Measurements from ENCODE around the gene GPR155. TPM values are rescaled to one million over a fixed set of nuclear protein-coding genes. Genes with fewer than 3 reads are reported as not detected.

GPR155 gene
- total and polyA plus RNA-seq, 10 donors = 0.80 to 15.5 (median 10.3) TPM

DNA sequence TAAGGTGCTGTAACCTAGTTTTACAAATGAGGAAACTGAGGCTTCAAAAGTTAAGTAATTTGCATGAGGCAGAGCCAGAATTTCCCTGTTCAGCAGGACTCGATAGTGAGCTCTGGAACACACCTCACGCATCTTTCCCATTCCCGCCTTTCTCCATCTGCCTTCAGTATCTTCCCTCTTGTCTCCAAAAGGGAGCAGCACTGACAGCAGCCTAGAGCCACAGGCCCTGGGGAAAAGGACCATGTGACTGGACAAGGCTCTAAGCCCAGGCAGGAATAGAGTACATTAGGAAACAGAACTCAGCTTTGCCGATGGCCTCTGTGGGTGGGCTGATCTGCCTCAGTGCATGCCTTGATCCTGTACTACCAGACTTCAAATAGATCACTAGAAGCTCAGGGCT is 21.5 kb downstream of the GPR155 start:
- no peak for DNase-seq
- Histone ChIP-seq H3K36me3 (peaks cover 0 to 27% (median 2%) of the 10 kb centered on the region in 6 donors), H3K4me1 (peaks cover 0 to 3% (median 0%) of the 10 kb centered on the region in 6 donors), H3K27me3 (replicated peaks in 1 of 7) (no peaks in the 10 kb centered on the region), H3K4me3 (no peak overlapping the region), H3K9me3 (no peaks in the 10 kb centered on the region), H3K27ac (no peak overlapping the region)
- 85 to 92% (median 89%) methylated on average over 4 of the region's 4 CpGs for WGBS, 5 donors
- intact Hi-C loops (cut with DNase I; ENCODE audit: low total_unique reads) = loop anchor here (2.0 to 10.0 kb wide), 2 partner anchors 55 to 139 kb away; no protein-coding TSS in a partner anchor
- TF ChIP-seq, protein P1, sequence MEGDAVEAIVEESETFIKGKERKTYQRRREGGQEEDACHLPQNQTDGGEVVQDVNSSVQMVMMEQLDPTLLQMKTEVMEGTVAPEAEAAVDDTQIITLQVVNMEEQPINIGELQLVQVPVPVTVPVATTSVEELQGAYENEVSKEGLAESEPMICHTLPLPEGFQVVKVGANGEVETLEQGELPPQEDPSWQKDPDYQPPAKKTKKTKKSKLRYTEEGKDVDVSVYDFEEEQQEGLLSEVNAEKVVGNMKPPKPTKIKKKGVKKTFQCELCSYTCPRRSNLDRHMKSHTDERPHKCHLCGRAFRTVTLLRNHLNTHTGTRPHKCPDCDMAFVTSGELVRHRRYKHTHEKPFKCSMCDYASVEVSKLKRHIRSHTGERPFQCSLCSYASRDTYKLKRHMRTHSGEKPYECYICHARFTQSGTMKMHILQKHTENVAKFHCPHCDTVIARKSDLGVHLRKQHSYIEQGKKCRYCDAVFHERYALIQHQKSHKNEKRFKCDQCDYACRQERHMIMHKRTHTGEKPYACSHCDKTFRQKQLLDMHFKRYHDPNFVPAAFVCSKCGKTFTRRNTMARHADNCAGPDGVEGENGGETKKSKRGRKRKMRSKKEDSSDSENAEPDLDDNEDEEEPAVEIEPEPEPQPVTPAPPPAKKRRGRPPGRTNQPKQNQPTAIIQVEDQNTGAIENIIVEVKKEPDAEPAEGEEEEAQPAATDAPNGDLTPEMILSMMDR (IDR thresholded peaks at IDR 0.05 in 8 of 11, conservative IDR thresholded peaks at IDR 0.05 in 3 of 11) = no peak
- TF ChIP-seq POLR2AphosphoS5 (IDR thresholded peaks at IDR 0.05) (no peak), POLR2A (IDR thresholded peaks at IDR 0.05) (no peak)

DNA sequence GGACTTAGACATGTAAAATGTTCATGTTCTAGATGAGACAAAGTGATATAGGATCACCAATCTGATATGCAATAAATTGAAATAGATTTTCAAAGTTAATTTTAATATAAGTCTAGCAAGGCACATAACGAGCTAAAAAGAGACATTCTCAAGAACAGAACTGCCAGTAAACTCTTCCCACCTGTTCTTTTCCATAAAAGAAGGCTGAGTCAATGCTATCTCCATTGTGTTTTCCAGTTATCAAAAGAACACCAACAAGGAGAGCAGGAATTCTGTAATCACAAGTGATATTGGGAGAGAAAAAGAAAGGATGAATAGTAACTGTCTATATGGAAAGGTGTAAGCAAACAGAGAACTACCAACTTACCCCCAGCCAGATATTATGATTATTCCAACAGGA is 25.6 kb downstream of the GPR155 start:
- Histone ChIP-seq H3K27ac (no peak overlapping the region), H3K4me3 (no peak overlapping the region), H3K36me3 (peaks cover 0 to 54% (median 2%) of the 10 kb centered on the region in 6 donors), H3K9me3 (no peaks in the 10 kb centered on the region), H3K4me1 (peaks cover 0 to 3% (median 0%) of the 10 kb centered on the region in 6 donors), H3K27me3 (replicated peaks in 1 of 7) (no peaks in the 10 kb centered on the region)
- no peak for TF ChIP-seq POLR2AphosphoS5 (IDR thresholded peaks at IDR 0.05)
- TF ChIP-seq POLR2A (IDR thresholded peaks at IDR 0.05) = no peak
- TF ChIP-seq, protein P1 (IDR thresholded peaks at IDR 0.05 in 8 of 11, conservative IDR thresholded peaks at IDR 0.05 in 3 of 11) = no peak
- DNase-seq = no peak
- intact Hi-C loops (cut with DNase I; ENCODE audit: low total_unique reads) = loop anchor here (5.0 to 10.0 kb wide), 2 partner anchors 144 to 226 kb away; no protein-coding TSS in a partner anchor
- WGBS, 5 donors = 92 to 100% (median 93%) methylated on average over 1 of the region's 1 CpG

DNA sequence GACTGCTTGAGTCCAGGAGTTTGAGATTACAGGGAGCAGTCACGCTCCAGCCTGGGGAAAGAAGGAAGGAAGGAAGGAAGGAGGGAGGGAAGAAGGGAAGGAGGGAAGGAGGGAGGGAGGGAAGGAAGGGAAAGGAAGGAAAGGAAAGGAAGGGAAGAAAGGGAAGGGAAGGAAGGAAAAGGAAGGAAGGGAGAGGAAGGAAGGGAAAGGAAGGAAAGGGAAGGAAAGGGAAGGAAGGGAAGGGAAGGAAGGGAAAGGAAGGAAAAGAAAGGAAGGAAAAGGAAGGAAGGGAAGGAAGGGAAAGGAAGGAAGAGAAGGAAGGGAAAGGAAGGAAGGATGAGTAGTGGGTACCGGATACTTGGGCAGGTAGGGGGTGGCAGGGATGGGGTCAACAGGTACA is 32.3 kb downstream of the GPR155 start:
- H3K27ac ChIP-seq = no peak overlapping the region
- 66 to 79% (median 72%) methylated on average over 2 of the region's 2 CpGs for WGBS, 5 donors

DNA sequence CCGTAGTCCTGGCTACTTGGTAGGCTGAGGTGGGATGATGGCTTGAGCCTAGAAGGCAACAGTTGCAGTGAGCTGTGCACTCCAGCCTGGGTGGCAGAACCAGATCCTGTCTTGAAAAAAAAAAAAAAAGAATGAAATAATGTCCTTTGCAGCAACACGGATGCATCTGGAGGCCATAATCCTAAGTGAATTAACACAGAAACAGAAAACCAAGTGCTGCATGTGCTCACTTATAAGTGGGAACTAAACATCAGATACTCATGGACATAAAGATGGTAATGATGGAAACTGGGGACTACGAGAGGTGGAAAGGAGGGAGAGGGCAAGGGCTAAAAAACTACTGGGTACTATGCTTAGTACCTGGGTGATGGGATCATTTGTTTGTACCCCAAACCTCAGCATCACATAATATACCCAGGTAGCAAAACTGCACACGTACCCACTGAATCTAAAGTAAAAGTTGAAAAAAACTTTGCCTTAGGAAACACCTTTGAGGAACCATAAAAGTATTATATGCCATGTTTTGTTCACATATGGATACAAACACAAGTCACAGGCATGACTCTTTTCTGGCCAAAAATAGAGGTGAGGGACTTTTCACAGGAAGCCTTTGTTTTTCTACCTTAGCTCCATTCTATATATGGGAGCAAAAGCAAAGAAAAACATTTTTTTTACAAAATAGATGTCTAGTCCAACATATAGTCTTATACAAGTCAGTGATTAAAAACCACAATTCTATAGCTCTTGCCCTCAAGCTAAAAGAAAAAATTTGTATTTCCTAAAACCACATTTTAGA is 36.6 kb downstream of the GPR155 start:
- H3K36me3 ChIP-seq = peaks cover 0 to 52% (median 4%) of the 10 kb centered on the region in 6 donors
- intact Hi-C loops (cut with DNase I; ENCODE audit: low total_unique reads) = no loop called here
- no peaks in the 10 kb centered on the region for H3K27me3 ChIP-seq (replicated peaks in 1 of 7)
- WGBS, 5 donors = 85 to 90% (median 88%) methylated on average over 4 of the region's 4 CpGs
- no peak overlapping the region for H3K27ac ChIP-seq
- no peaks in the 10 kb centered on the region for H3K4me1 ChIP-seq
- no peak for DNase-seq
- no peak overlapping the region for H3K4me3 ChIP-seq
- no peaks in the 10 kb centered on the region for H3K9me3 ChIP-seq
- TF ChIP-seq, protein P1 (IDR thresholded peaks at IDR 0.05 in 8 of 11, conservative IDR thresholded peaks at IDR 0.05 in 3 of 11) = no peak
- TF ChIP-seq POLR2A (IDR thresholded peaks at IDR 0.05) = no peak
- TF ChIP-seq POLR2AphosphoS5 (IDR thresholded peaks at IDR 0.05) = no peak

More for the DNA sequence above, 32.3 kb downstream of the GPR155 start:
- Histone ChIP-seq H3K4me3 (no peak overlapping the region), H3K9me3 (no peaks in the 10 kb centered on the region), H3K36me3 (peaks cover 0 to 72% (median 4%) of the 10 kb centered on the region in 6 donors), H3K4me1 (no peaks in the 10 kb centered on the region), H3K27me3 (replicated peaks in 1 of 7) (no peaks in the 10 kb centered on the region)
- TF ChIP-seq, protein P1 (IDR thresholded peaks at IDR 0.05 in 8 of 11, conservative IDR thresholded peaks at IDR 0.05 in 3 of 11) = no peak
- TF ChIP-seq POLR2AphosphoS5 (IDR thresholded peaks at IDR 0.05) (no peak), POLR2A (IDR thresholded peaks at IDR 0.05) (no peak)
- intact Hi-C loops (cut with DNase I; ENCODE audit: low total_unique reads) = no loop called here
- DNase-seq = no peak

All from spleen (tissue), 11 donors.